BE2C (cell line): ENCODE data around the gene ZMYM3.

Source experiments
- DNase-seq: peaks from one replicate; pipeline ENCODE4 v3.0.0-alpha.2; 2020
- H3K27me3 ChIP-seq: fragments of 250-450 bp; sonication (Bioruptor Pico); 2 replicates; pipeline ENCODE4 v1.5.1; 2020; ENCODE audit warnings: mild to moderate bottlenecking
- H3K36me3 ChIP-seq: fragments of 250-450 bp; sonication (Bioruptor Pico); 2 replicates; pipeline ENCODE4 v1.5.1; 2020; ENCODE audit warnings: mild to moderate bottlenecking
- H3K4me1 ChIP-seq: fragments of 250-450 bp; sonication (Bioruptor Pico); 2 replicates; pipeline ENCODE4 v1.5.1; 2020
- H3K4me3 ChIP-seq: 2 replicates; pipeline ENCODE4 v1.5.1; 2011; ENCODE audit warnings: low read depth, low read length
- H3K9me3 ChIP-seq: fragments of 250-450 bp; sonication (Bioruptor Pico); 2 replicates; pipeline ENCODE4 v1.5.1; 2020
- CTCF ChIP-seq: IDR thresholded peaks from 2 replicates; pipeline ENCODE4 v1.5.1; 2012; ENCODE audit warnings: mild to moderate bottlenecking, low read depth, low read length

Gene ZMYM3

GRCh38 chrX:71244359-71245128, 9.4 kb downstream of the ZMYM3 start:
- Histone ChIP-seq H3K36me3 (peaks cover 10% of the 10 kb centered on the region), H3K4me3 (no peak overlapping the region), H3K4me1 (no peaks in the 10 kb centered on the region), H3K9me3 (no peaks in the 10 kb centered on the region), H3K27me3 (no peaks in the 10 kb centered on the region)
- DNase-seq, result no peak
- TF ChIP-seq CTCF, result no peak

GRCh38 chrX:71241301-71241700, 12.6 kb downstream of the ZMYM3 start:
- H3K4me3 ChIP-seq, result no peak overlapping the region
- H3K4me1 ChIP-seq, result no peaks in the 10 kb centered on the region
- H3K36me3 ChIP-seq, result peaks cover 7% of the 10 kb centered on the region
- no peak for DNase-seq
- no peak for TF ChIP-seq CTCF
- no peaks in the 10 kb centered on the region for H3K27me3 ChIP-seq
- H3K9me3 ChIP-seq, result no peaks in the 10 kb centered on the region

- no peaks in the 10 kb centered on the region; the same call in none of the 2 replicates for H3K36me3 ChIP-seq
- no peaks in the 10 kb centered on the region for H3K27me3 ChIP-seq
- no peaks in the 10 kb centered on the region for H3K4me1 ChIP-seq
- TF ChIP-seq CTCF, result no peak
- no peak for DNase-seq
- no peaks in the 10 kb centered on the region for H3K9me3 ChIP-seq
- no peak overlapping the region for H3K4me3 ChIP-seq
These were observed 14.2 kb downstream of the ZMYM3 start for GRCh38 chrX:71239781-71240180.

GRCh38 chrX:71236836-71237235, 17.1 kb downstream of the ZMYM3 start:
- Histone ChIP-seq H3K27me3 (no peaks in the 10 kb centered on the region), H3K36me3 (no peaks in the 10 kb centered on the region; the same call in 1 of the 2 replicates), H3K9me3 (no peaks in the 10 kb centered on the region), H3K4me1 (no peaks in the 10 kb centered on the region), H3K4me3 (no peak overlapping the region)
- no peak for DNase-seq
- no peak for TF ChIP-seq CTCF

- H3K4me3 ChIP-seq, result no peak overlapping the region
- DNase-seq, result no peak
- H3K36me3 ChIP-seq, result no peaks in the 10 kb centered on the region; the same call in 1 of the 2 replicates
- no peaks in the 10 kb centered on the region for H3K9me3 ChIP-seq
- no peaks in the 10 kb centered on the region for H3K4me1 ChIP-seq
- no peak for TF ChIP-seq CTCF
- no peaks in the 10 kb centered on the region for H3K27me3 ChIP-seq
These were observed 18.5 kb downstream of the ZMYM3 start for GRCh38 chrX:71235482-71235881.

- Histone ChIP-seq H3K9me3 (no peaks in the 10 kb centered on the region), H3K4me1 (no peaks in the 10 kb centered on the region), H3K27me3 (no peaks in the 10 kb centered on the region), H3K36me3 (no peaks in the 10 kb centered on the region), H3K4me3 (no peak overlapping the region)
- TF ChIP-seq CTCF, result no peak
- DNase-seq, result no peak
These were observed 25.8 kb downstream of the ZMYM3 start for GRCh38 chrX:71228063-71228642.
